Measurements from ENCODE around the gene DPYSL4.

Gene DPYSL4

GRCh38 chr10:132186488-132187429 is at the start of gene DPYSL4:
TSS of gene DPYSL4 (plus strand) at chr10:132186948. CDS start at chr10:132187064, 116 bp downstream.
- peak; percentile 41 for DNase-seq

DNA sequence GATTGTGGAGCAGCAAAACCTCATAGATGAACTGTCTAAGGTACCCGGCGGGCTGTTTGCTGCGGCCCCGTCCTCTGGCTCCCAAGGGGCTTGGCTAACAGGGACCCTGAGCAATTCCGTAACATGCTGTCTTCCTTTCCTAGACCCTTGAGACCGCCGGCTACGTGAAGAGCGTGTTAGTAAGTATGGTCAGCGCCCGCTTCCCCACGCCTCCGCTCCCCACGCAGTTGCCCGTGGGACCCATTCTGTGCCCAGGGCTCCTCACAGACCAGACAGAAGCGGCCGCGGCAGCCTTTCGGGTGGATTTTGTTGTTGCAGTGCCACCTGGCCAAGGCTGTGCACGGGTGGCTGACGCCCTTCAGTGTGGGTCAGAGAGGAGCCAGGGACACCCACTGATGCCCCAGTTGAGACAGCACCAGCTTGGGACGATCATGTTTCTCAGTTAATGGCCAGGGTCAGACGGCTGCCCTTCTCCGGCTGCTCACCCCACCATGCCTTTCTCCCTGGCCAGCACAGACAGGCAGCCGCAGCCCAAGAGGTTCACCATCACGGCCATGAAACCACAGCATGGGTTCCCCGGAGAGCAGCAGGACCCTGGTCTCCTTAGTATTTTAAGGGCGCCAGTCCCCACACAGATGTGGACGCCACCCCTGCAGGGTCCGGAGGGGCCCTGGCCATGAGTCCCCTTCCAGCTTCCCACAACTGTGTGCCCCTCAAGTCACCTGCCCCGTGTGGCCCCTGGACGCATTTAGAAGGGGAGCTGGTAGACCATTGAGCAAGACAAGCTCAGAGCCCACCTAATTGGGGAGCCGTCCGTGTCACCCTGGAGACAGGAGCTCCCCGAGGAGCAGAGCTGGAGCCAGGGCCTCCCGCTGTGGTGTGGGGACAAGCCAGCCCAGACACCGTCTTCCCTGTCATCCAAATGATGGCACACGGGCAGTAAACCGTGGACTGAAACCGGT is 49.4 kb upstream of the DPYSL4 start:
- DNase-seq = no peak

DNA sequence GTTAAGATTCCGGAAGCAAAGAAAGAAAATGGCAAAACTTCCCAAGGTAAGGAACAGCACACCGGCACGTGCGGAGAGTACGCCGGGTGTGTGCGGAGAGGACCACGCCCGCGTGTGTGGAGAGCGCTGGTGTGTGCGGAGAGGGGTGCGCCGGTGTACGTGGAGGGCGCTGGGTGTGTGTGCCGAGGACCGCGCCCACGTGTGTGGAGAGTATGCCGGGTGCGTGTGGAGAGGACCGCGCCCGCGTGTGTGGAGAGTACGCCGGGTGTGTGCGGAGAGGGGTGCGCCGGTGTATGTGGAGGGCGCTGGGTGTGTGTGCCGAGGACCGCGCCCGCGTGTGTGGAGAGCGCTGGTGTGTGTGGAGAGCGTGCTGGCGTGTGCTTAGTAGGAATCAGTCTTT is 48.6 kb upstream of the DPYSL4 start:
- no peak for DNase-seq

DNA sequence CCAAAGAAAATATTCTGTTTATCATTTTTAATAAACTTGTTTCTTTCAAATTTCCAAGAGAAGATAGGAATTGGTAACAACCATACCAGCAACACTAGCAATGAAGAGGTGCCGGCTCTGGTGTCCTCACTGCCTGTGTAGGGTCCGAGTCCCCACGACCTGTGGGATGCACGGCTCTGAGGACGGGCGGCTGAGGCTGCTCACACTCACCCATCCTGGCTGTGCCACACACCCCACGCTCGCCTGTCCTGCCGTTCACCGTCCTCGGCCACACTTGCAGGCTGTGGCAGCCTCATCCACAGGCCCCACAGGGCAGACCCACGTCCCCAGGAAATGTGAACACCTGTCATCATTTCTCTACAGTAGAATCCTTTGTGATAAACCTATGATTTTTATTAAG is 48.2 kb upstream of the DPYSL4 start:
- no peak for DNase-seq

- no peak for DNase-seq
These were observed 47.2 kb upstream of the DPYSL4 start for GRCh38 chr10:132139526-132139925.

- DNase-seq = no peak
These were observed 46.4 kb upstream of the DPYSL4 start for GRCh38 chr10:132140167-132140925.

DNA sequence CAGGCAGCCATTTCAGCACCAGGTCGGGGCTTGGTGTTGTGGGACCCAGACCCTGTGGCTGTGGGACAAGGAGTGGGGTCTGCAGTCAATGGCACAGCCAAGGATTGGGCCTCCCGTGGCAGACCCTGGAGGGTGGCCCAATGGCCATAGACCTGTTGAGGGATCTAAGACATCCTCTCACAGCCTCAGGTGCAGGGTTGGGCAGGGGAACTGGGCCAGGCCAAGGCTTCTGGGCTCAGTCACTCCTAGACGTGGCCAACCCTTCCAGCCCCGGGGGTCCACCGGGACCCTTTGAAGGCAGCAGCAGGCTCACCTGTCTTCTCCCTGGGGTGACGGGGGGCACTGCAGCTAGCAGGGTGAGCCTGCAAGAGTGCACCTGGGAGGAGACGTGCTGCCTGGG is 45.7 kb upstream of the DPYSL4 start:
- DNase-seq = no peak

DNA sequence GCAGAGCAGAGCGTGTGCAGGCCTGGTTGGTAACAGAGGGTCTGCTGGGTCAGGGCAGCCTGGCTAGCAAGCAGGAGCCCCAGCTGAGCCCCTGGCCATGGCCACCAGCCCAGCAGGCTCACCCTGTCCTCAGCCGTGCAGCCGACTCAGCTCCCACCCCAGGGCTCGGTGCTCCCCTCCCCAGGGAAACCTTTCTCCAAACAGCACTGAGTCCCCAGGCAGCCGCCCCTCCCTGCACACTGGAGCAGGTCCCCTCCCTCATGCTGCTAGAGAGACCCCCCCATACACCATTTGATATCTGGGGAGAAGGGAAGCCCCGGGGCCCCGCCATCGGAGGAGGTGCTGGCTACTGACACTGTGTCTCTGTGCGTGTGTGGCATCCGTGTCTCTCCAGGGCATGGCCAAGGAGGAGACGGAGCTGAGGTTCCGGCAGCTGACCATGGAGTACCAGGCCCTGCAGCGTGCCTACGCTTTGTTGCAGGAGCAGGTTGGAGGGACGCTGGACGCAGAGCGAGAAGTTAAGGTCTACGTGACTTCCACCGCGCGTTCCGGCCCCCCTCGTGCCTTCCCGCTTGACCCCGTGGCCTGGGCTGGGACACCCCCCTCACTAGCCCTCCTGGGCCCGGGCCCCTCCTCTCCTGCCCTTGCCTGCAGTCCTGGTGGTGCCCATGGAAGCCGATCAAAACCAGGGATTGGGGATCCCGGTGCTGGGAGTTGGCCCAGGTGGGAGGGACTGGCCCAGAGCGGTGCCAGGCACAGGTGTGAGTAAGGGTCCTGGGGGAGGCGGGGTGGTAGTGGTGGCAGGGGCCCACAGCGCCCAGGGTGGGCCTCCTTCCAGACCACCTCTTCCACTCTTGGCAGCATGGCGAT is 45.0 kb upstream of the DPYSL4 start:
- no peak for DNase-seq

GRCh38 chr10:132142396-132143161 is 44.2 kb upstream of the DPYSL4 start:
- DNase-seq = peak; percentile 59

GRCh38 chr10:132143162-132143561 is 43.6 kb upstream of the DPYSL4 start:
- DNase-seq = no peak

DNA sequence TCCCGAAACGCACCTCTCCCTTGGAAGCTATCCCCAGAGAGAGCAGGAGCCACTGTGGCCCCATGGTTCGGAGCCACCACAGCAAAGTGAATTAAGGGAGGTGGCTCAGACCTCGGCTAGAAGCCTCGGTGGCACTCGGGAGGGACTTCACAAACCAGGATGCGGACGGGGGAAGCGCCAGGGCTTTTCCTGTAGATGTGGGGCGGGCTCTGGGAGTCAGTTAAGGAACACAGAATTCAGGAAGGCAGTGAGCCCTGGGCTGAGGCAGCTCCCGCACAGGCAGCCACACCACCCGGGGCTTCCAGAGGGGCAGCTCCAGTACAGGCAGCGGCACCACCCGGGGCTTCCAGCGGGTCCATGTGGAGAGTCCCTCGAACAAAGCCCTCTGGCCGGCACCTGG is 42.7 kb upstream of the DPYSL4 start:
- DNase-seq = no peak

- DNase-seq = no peak
These were observed 41.7 kb upstream of the DPYSL4 start for GRCh38 chr10:132145002-132145401.

- no peak for DNase-seq
These were observed 41.1 kb upstream of the DPYSL4 start for GRCh38 chr10:132145521-132146185.

GRCh38 chr10:132146271-132146671 is 40.5 kb upstream of the DPYSL4 start:
- no peak for DNase-seq

- DNase-seq = no peak
These were observed 39.5 kb upstream of the DPYSL4 start for GRCh38 chr10:132146941-132147915.

- no peak for DNase-seq
These were observed 38.2 kb upstream of the DPYSL4 start for GRCh38 chr10:132148261-132149251.

DNA sequence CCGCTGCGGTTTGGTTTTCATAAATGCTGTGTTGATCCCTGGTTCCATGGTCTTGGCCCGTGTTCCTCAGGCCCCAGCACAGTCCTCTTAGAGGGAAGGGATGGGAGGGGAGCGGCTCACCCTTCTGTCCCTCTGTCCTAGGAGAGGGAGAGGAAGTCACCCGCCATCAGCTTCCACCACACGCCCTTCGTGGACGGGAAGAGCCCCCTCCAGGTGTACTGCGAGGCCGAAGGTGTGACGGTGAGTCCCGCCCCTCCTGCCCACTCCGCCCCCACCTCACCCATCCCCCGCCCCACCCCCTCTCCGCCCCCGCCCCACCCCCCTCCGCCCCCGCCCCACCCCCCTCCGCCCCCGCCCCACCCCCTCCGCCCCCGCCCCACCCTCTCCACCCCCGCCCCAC is 37.5 kb upstream of the DPYSL4 start:
- DNase-seq = no peak

DNA sequence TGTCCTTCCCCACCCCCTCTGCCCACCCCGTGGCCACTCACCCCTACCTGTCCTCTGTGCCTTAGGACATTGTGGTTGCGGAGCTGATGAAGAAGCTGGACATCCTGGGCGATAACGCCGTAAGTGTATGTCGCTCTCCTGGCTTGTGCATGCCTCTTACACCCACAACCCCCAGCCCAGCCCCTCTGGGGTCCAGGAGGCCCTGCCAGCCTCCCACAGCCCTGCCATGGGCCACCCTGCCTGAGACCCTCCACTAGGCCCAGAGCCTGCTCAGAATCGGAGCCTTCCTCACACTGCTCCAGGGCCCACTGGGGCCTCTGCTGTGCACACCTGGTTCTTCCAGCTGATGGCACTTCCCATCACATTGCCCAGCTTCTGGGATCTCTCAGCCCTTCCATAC is 36.8 kb upstream of the DPYSL4 start:
- no peak for DNase-seq

Data from stimulated activated CD4-positive, alpha-beta T cell treated with anti-CD3 and anti-CD28 coated beads, Interleukin-4, amount 100 ng/mL, for 1 hour (primary cell).